SK-N-SH (cell line): ENCODE measurements around the gene EIF5A. TPM values are rescaled to one million over a fixed set of nuclear protein-coding genes. Genes with fewer than 3 reads are reported as not detected.

Experiments used
- CTCF ChIA-PET: fragments of 300-600, 350-600 bp; formaldehyde crosslinking; extraction: SDS; loops from one replicate; lab custom pipeline; 2021; lab: Yijun Ruan, JAX
- POLR2A ChIA-PET: fragments of 350-600 bp; sonication (Branson Sonifier 250); formaldehyde crosslinking; extraction: SDS; loops from one replicate; lab custom pipeline; 2020; ENCODE audit warnings: antibody characterized with exemption, inconsistent platforms; lab: Yijun Ruan, JAX
- DNase-seq: peaks from one replicate; pipeline ENCODE4 v3.0.0; 2012
- H2AFZ ChIP-seq: fragments of 200-600 bp; sonication (generic); 2 replicates; pipeline ENCODE4 v1.8.1; 2016; ENCODE audit warnings: antibody characterized with exemption, mild to moderate bottlenecking, low read depth
- H3F3A ChIP-seq: fragments of 200-600 bp; sonication (generic); replicated peaks from 2 replicates; pipeline ENCODE3; 2016; ENCODE audit warnings: antibody characterized with exemption, mild to moderate bottlenecking; ENCODE audit not compliant: insufficient read depth
- H3K27ac ChIP-seq, 2 experiments: fragments of 200-500 bp in 1 of 2; fragments of 200-600 bp in 1 of 2; sonication (Bioruptor generic) in 1 of 2; sonication (generic), shearing (Covaris generic) in 1 of 2; 2 replicates each; pipeline versions ENCODE4 v1.5.1 to v1.6.1; 2014 to 2016; ENCODE audit warnings: low read depth in 2 of 2, inconsistent platforms in 1 of 2, low read length in 1 of 2, mild to moderate bottlenecking in 1 of 2, mixed read lengths in 1 of 2
- H3K27me3 ChIP-seq: fragments of 200-600 bp; sonication (generic), shearing (Covaris generic); 2 replicates; pipeline ENCODE4 v1.6.1; 2016; ENCODE audit warnings: mixed run types; ENCODE audit not compliant: insufficient read depth
- H3K36me3 ChIP-seq, 2 experiments: fragments of 200-500 bp in 1 of 2; fragments of 200-600 bp in 1 of 2; sonication (Bioruptor generic) in 1 of 2; sonication (generic) in 1 of 2; replicated peaks in 1 of 2; 2 replicates each; pipeline versions ENCODE3 to v1.5.1; 2014 to 2016; ENCODE audit warnings: low read length in 1 of 2, mild to moderate bottlenecking in 1 of 2; ENCODE audit not compliant: insufficient read depth in 2 of 2, control insufficient read depth in 1 of 2
- H3K4me1 ChIP-seq, 2 experiments: fragments of 200-500 bp in 1 of 2; fragments of 200-600 bp in 1 of 2; sonication (Bioruptor generic) in 1 of 2; sonication (generic), shearing (Covaris generic) in 1 of 2; 2 replicates each; pipeline versions ENCODE4 v1.5.1 to v1.6.1; 2014 to 2016; ENCODE audit warnings: low read depth in 1 of 2, low read length in 1 of 2, mixed run types in 1 of 2; ENCODE audit not compliant: insufficient read depth in 2 of 2, control insufficient read depth in 1 of 2
- H3K4me2 ChIP-seq: fragments of 200-600 bp; sonication (generic), shearing (Covaris generic); 2 replicates; pipeline ENCODE4 v1.6.1; 2017; ENCODE audit warnings: mixed run types
- H3K4me3 ChIP-seq, 2 experiments: fragments of 200-500 bp in 1 of 2; fragments of 200-600 bp in 1 of 2; sonication (Bioruptor generic) in 1 of 2; sonication (generic), shearing (Covaris generic) in 1 of 2; 2 replicates each; pipeline versions ENCODE4 v1.5.1 to v1.8.1; 2014 to 2016; ENCODE audit warnings: low read depth in 2 of 2, inconsistent platforms in 1 of 2, low read length in 1 of 2, mild to moderate bottlenecking in 1 of 2, mixed read lengths in 1 of 2, moderate library complexity in 1 of 2
- H3K79me2 ChIP-seq: fragments of 200-600 bp; sonication (generic); 2 replicates; pipeline ENCODE4 v1.8.1; 2017; ENCODE audit warnings: mild to moderate bottlenecking; ENCODE audit not compliant: insufficient read depth
- H3K9ac ChIP-seq: fragments of 200-600 bp; sonication (generic); 2 replicates; pipeline ENCODE4 v1.6.1; 2017; ENCODE audit warnings: mixed run types
- H3K9me2 ChIP-seq: fragments of 200-600 bp; sonication (generic); 2 replicates; pipeline ENCODE4 v1.6.1; 2017; ENCODE audit warnings: mixed run types
- H3K9me3 ChIP-seq: fragments of 200-600 bp; sonication (generic); 2 replicates; pipeline ENCODE4 v1.6.1; 2017; ENCODE audit warnings: mixed run types, mild to moderate bottlenecking, moderate library complexity
- H4K20me1 ChIP-seq: fragments of 200-600 bp; sonication (generic); 2 replicates; pipeline ENCODE4 v1.6.1; 2017; ENCODE audit warnings: mild to moderate bottlenecking, mixed run types; ENCODE audit not compliant: insufficient read depth
- EZH2phosphoT487 ChIP-seq: fragments of 200-600 bp; sonication (generic); IDR thresholded peaks from 2 replicates; pipeline ENCODE4 v1.6.1; 2017; ENCODE audit warnings: low read depth, mixed run types, mild to moderate bottlenecking, antibody characterized with exemption, moderate library complexity, borderline replicate concordance
- MEF2A ChIP-seq: IDR thresholded peaks from 2 replicates; pipeline ENCODE4 v1.4.0; 2012; ENCODE audit warnings: low read depth, borderline replicate concordance
- REST ChIP-seq: IDR thresholded peaks from 2 replicates; pipeline ENCODE4 v1.6.1; 2012; ENCODE audit warnings: mild to moderate bottlenecking, low read depth, low read length, moderate library complexity
- SIN3A ChIP-seq: IDR thresholded peaks from 2 replicates; pipeline ENCODE4 v1.6.1; 2012; ENCODE audit warnings: low read depth, mild to moderate bottlenecking, low read length, moderate library complexity, borderline replicate concordance
- TAF1 ChIP-seq: IDR thresholded peaks from 2 replicates; pipeline ENCODE4 v1.6.1; 2012; ENCODE audit warnings: low read depth, mild to moderate bottlenecking, low read length, moderate library complexity, borderline replicate concordance
- TCF12 ChIP-seq: IDR thresholded peaks from 2 replicates; pipeline ENCODE4 v1.4.0; 2012
- USF2 ChIP-seq: fragments of 150-350 bp; IDR thresholded peaks from 2 replicates; pipeline ENCODE4 v1.6.1; 2017; ENCODE audit warnings: antibody characterized with exemption, low read length, low read depth, borderline replicate concordance
- WGBS: methylation state at CpG from one replicate; pipeline ENCODE4 v1.1.6; 2017; ENCODE audit warnings: low lambda C conversion rate; 5-methylcytosine and 5-hydroxymethylcytosine counted together
- polyA plus RNA-seq, 3 experiments: library from polyadenylated mRNA; depleted of rRNA; stranded (reverse); fragments of >200 nt; gene quantifications; 2 replicates each; pipeline ENCODE4 v1.2.3, GENCODE V29; 2012
- TF ChIP-seq, protein P1 (sequence below): IDR thresholded peaks from 2 replicates; pipeline ENCODE4; 2012
- TF ChIP-seq, protein P2 (sequence below): fragments of 200-600 bp; sonication (generic); IDR thresholded peaks from 2 replicates; pipeline ENCODE4 v1.6.1; 2017; ENCODE audit warnings: antibody characterized with exemption, mild to moderate bottlenecking, moderate library complexity

EIF5A gene
- polyA plus RNA-seq, 1 of the 3 experiments (the other 2 are of a cell fraction) = 971 TPM

DNA sequence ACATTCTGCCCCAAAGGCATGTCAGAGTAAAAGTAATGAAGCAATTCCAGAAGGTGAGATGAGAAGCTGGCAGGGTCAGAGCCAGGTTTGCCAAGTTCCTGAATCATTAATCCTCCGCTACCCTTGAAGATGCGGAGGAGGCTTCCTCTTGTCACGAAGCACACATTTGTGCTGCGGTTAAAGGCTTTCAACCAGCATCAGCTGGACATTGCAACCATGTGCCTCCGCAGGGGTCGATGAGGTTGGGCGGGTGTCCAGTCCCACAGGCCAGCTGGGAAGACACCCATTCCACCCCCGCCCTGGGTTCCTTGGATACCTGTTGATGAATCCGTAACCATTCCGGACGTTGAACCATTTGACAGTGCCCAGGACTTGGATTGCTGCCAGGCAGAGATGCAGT, 14.3 kb upstream of the EIF5A start:
- Histone ChIP-seq H3K4me1 (peaks cover 3 to 8% of the 10 kb centered on the region in 2 experiments; a peak in 1 of 4 replicates), H4K20me1 (no peaks in the 10 kb centered on the region), H3K9me3 (no peaks in the 10 kb centered on the region), H3K9ac (no peak overlapping the region), H3K4me2 (no peak overlapping the region), H3K4me3 (no peak overlapping the region), H2AFZ (no peak overlapping the region), H3K27me3 (peaks cover 24% of the 10 kb centered on the region; the same call in 1 of the 2 replicates), H3K36me3 (no peaks in the 10 kb centered on the region), H3F3A (peaks cover 15% of the 10 kb centered on the region), H3K9me2 (no peaks in the 10 kb centered on the region), H3K27ac (no peak overlapping the region), H3K79me2 (no peaks in the 10 kb centered on the region)
- WGBS = 72% methylated on average over 8 of the region's 11 CpGs
- POLR2A ChIA-PET = interaction anchor here (0.7 kb wide), 1 partner anchor 55 kb away, joined by 3 read pairs; no protein-coding TSS in a partner anchor
- CTCF ChIA-PET = interaction anchor here (0.7 to 3.5 kb wide), 5 partner anchors 11 to 272 kb away, joined by 3 to 34 read pairs (median 3); partner anchors contain the start of gene SLC2A4
- peak; percentile 22 for DNase-seq
- no peak for TF ChIP-seq TAF1
- TF ChIP-seq, protein P1, sequence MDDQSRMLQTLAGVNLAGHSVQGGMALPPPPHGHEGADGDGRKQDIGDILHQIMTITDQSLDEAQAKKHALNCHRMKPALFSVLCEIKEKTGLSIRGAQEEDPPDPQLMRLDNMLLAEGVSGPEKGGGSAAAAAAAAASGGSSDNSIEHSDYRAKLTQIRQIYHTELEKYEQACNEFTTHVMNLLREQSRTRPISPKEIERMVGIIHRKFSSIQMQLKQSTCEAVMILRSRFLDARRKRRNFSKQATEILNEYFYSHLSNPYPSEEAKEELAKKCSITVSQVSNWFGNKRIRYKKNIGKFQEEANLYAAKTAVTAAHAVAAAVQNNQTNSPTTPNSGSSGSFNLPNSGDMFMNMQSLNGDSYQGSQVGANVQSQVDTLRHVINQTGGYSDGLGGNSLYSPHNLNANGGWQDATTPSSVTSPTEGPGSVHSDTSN = no peak
- TF ChIP-seq TCF12 = no peak
- TF ChIP-seq, protein P2, sequence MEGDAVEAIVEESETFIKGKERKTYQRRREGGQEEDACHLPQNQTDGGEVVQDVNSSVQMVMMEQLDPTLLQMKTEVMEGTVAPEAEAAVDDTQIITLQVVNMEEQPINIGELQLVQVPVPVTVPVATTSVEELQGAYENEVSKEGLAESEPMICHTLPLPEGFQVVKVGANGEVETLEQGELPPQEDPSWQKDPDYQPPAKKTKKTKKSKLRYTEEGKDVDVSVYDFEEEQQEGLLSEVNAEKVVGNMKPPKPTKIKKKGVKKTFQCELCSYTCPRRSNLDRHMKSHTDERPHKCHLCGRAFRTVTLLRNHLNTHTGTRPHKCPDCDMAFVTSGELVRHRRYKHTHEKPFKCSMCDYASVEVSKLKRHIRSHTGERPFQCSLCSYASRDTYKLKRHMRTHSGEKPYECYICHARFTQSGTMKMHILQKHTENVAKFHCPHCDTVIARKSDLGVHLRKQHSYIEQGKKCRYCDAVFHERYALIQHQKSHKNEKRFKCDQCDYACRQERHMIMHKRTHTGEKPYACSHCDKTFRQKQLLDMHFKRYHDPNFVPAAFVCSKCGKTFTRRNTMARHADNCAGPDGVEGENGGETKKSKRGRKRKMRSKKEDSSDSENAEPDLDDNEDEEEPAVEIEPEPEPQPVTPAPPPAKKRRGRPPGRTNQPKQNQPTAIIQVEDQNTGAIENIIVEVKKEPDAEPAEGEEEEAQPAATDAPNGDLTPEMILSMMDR = no peak
- no peak for TF ChIP-seq SIN3A

- no peaks in the 10 kb centered on the region for H4K20me1 ChIP-seq
- ChIA-PET CTCF (interaction anchor here (0.9 to 3.5 kb wide), 4 partner anchors 12 to 273 kb away, joined by 3 to 34 read pairs (median 6); partner anchors contain the start of gene SLC2A4), POLR2A (no interaction called here)
- no peaks in the 10 kb centered on the region for H3K36me3 ChIP-seq
- no peak overlapping the region for H3K9ac ChIP-seq
- no peak overlapping the region for H2AFZ ChIP-seq
- peaks cover 3 to 8% of the 10 kb centered on the region in 2 experiments; a peak in 1 of 4 replicates for H3K4me1 ChIP-seq
- H3K4me2 ChIP-seq = 0 out of 2 replicates have a peak overlapping the region, but pooled peaks have one; percentile 75
- H3K9me3 ChIP-seq = no peaks in the 10 kb centered on the region
- DNase-seq = peak; percentile 52
- no peak overlapping the region for H3K27ac ChIP-seq
- peaks cover 15% of the 10 kb centered on the region for H3F3A ChIP-seq
- H3K9me2 ChIP-seq = no peaks in the 10 kb centered on the region
- WGBS = 25% methylated on average over 20 of the region's 75 CpGs
- H3K79me2 ChIP-seq = no peaks in the 10 kb centered on the region
- no peak for TF ChIP-seq EZH2phosphoT487
- TF ChIP-seq USF2 = no peak
- no peak for TF ChIP-seq REST
- no peak for TF ChIP-seq MEF2A
- peaks cover 24% of the 10 kb centered on the region; the same call in 1 of the 2 replicates for H3K27me3 ChIP-seq
- H3K4me3 ChIP-seq = peak overlapping the region; percentile 26 to 33
Measured at GRCh38 chr17:7293816-7294613, 13.4 kb upstream of the EIF5A start.
